Measurements from ENCODE around the gene KCNK6. TPM values are rescaled to one million over a fixed set of nuclear protein-coding genes. Genes with fewer than 3 reads are reported as not detected.

Gene KCNK6
- total and polyA plus RNA-seq, 2 of the 8 experiments (the other 6 are each of a cell fraction or from before 2014, with no cell fraction given): 10.6 to 13.3 TPM

DNA sequence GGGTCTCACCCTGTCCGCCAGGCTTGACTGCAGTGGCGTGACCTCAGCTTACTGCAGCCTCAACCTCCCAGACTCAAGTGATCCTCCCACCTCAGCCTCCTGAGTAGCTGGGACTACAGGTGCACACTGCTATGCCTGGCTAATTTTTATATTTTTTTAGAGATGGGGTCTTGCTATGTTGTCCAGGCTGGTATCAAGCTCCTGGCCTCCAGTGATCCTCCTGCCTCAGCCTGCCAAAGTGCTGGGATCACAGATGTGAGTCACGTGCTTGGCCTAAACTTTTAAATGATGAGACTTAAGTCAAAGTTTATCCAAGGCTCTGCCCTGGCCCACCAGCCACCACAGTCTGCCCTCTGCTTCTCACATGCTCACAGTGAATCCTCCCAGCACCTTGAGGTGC lies 13.4 kb upstream of the KCNK6 start (continued):
- TF ChIP-seq, protein P1, sequence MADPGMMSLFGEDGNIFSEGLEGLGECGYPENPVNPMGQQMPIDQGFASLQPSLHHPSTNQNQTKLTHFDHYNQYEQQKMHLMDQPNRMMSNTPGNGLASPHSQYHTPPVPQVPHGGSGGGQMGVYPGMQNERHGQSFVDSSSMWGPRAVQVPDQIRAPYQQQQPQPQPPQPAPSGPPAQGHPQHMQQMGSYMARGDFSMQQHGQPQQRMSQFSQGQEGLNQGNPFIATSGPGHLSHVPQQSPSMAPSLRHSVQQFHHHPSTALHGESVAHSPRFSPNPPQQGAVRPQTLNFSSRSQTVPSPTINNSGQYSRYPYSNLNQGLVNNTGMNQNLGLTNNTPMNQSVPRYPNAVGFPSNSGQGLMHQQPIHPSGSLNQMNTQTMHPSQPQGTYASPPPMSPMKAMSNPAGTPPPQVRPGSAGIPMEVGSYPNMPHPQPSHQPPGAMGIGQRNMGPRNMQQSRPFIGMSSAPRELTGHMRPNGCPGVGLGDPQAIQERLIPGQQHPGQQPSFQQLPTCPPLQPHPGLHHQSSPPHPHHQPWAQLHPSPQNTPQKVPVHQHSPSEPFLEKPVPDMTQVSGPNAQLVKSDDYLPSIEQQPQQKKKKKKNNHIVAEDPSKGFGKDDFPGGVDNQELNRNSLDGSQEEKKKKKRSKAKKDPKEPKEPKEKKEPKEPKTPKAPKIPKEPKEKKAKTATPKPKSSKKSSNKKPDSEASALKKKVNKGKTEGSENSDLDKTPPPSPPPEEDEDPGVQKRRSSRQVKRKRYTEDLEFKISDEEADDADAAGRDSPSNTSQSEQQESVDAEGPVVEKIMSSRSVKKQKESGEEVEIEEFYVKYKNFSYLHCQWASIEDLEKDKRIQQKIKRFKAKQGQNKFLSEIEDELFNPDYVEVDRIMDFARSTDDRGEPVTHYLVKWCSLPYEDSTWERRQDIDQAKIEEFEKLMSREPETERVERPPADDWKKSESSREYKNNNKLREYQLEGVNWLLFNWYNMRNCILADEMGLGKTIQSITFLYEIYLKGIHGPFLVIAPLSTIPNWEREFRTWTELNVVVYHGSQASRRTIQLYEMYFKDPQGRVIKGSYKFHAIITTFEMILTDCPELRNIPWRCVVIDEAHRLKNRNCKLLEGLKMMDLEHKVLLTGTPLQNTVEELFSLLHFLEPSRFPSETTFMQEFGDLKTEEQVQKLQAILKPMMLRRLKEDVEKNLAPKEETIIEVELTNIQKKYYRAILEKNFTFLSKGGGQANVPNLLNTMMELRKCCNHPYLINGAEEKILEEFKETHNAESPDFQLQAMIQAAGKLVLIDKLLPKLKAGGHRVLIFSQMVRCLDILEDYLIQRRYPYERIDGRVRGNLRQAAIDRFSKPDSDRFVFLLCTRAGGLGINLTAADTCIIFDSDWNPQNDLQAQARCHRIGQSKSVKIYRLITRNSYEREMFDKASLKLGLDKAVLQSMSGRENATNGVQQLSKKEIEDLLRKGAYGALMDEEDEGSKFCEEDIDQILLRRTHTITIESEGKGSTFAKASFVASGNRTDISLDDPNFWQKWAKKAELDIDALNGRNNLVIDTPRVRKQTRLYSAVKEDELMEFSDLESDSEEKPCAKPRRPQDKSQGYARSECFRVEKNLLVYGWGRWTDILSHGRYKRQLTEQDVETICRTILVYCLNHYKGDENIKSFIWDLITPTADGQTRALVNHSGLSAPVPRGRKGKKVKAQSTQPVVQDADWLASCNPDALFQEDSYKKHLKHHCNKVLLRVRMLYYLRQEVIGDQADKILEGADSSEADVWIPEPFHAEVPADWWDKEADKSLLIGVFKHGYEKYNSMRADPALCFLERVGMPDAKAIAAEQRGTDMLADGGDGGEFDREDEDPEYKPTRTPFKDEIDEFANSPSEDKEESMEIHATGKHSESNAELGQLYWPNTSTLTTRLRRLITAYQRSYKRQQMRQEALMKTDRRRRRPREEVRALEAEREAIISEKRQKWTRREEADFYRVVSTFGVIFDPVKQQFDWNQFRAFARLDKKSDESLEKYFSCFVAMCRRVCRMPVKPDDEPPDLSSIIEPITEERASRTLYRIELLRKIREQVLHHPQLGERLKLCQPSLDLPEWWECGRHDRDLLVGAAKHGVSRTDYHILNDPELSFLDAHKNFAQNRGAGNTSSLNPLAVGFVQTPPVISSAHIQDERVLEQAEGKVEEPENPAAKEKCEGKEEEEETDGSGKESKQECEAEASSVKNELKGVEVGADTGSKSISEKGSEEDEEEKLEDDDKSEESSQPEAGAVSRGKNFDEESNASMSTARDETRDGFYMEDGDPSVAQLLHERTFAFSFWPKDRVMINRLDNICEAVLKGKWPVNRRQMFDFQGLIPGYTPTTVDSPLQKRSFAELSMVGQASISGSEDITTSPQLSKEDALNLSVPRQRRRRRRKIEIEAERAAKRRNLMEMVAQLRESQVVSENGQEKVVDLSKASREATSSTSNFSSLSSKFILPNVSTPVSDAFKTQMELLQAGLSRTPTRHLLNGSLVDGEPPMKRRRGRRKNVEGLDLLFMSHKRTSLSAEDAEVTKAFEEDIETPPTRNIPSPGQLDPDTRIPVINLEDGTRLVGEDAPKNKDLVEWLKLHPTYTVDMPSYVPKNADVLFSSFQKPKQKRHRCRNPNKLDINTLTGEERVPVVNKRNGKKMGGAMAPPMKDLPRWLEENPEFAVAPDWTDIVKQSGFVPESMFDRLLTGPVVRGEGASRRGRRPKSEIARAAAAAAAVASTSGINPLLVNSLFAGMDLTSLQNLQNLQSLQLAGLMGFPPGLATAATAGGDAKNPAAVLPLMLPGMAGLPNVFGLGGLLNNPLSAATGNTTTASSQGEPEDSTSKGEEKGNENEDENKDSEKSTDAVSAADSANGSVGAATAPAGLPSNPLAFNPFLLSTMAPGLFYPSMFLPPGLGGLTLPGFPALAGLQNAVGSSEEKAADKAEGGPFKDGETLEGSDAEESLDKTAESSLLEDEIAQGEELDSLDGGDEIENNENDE (IDR thresholded peaks at IDR 0.05; ENCODE audit: insufficient replicate concordance, low read length): no peak
- TF ChIP-seq EZH2 (IDR thresholded peaks at IDR 0.05; ENCODE audit: low read depth, low read length, severe bottlenecking) (no peak), RBBP5 (IDR thresholded peaks at IDR 0.05; ENCODE audit: borderline replicate concordance, low read depth, low read length) (no peak), TEAD4 (IDR thresholded peaks at IDR 0.05; ENCODE audit: low read depth, low read length) (no peak), TAF1 (IDR thresholded peaks at IDR 0.05; ENCODE audit: low read depth, low read length) (no peak), HDAC6 (IDR thresholded peaks at IDR 0.05; ENCODE audit: low read depth, low read length) (no peak), CTBP2 (IDR thresholded peaks at IDR 0.05; ENCODE audit: borderline replicate concordance, insufficient read depth, insufficient read length, low read length) (no peak), NANOG (IDR thresholded peaks at IDR 0.05; ENCODE audit: insufficient read depth, low read depth, low read length, poor library complexity, severe bottlenecking) (no peak), CBX5 (IDR thresholded peaks at IDR 0.05; ENCODE audit: low read depth, low read length) (no peak), YY1 (IDR thresholded peaks at IDR 0.05; ENCODE audit: low read depth, low read length) (no peak)

All from H1 (cell line).